Tibial nerve (tissue), 4 donors: ENCODE results near the gene CYS1. TPM values are rescaled to one million over a fixed set of nuclear protein-coding genes. Genes with fewer than 3 reads are reported as not detected.
"Not testable (repeated sequence)": the region's sequence is repeated elsewhere in the genome, so short reads cannot be mapped to it uniquely, and the experiment has no call there.

Source experiments
- DNase-seq, 2 donors: peaks; one replicate each; pipeline ENCODE4 v3.0.0-alpha.2; 2019; ENCODE audit warnings: low spot score in 2 of 2
- H3K27ac ChIP-seq, 4 donors: fragments of 200-600 bp; sonication (generic) in 3 of 4; one replicate each; pipeline ENCODE4 v1.5.1; 2017 to 2019; ENCODE audit warnings: mild to moderate bottlenecking in 1 of 4
- H3K27me3 ChIP-seq, 2 donors: fragments of 200-600 bp; sonication (generic) in 1 of 2; one replicate each; pipeline versions ENCODE4 v1.5.1 to v1.6.0; 2017 to 2019
- H3K36me3 ChIP-seq, 3 donors: fragments of 200-600 bp; sonication (generic); one replicate each; pipeline ENCODE4 v1.5.1; 2018 to 2019
- H3K4me1 ChIP-seq, 4 donors: fragments of 200-600 bp; sonication (generic) in 3 of 4; one replicate each; pipeline ENCODE4 v1.5.1; 2017 to 2019
- H3K4me3 ChIP-seq, 4 donors: fragments of 200-600 bp; sonication (generic) in 3 of 4; one replicate each; pipeline ENCODE4 v1.5.1; 2017 to 2019; ENCODE audit warnings: mild to moderate bottlenecking in 1 of 4, moderate library complexity in 1 of 4
- H3K9me3 ChIP-seq, 4 donors: fragments of 200-600 bp; sonication (generic) in 3 of 4; one replicate each; pipeline ENCODE4 v1.5.1; 2017 to 2019
- CTCF ChIP-seq, 5 experiments: fragments of 200-600 bp in 3 of 5; fragments of 450-650 bp in 2 of 5; sonication (generic) in 3 of 5; IDR thresholded peaks; one replicate each; pipeline ENCODE4 v1.5.1; 2016 to 2019; ENCODE audit warnings: antibody characterized with exemption in 5 of 5, mild to moderate bottlenecking in 3 of 5, moderate library complexity in 2 of 5
- EP300 ChIP-seq, 2 donors: sonication (generic); formaldehyde crosslinking; IDR thresholded peaks; one replicate each; pipeline ENCODE4 v1.6.1; 2017; ENCODE audit warnings: antibody characterized with exemption in 2 of 2, mild to moderate bottlenecking in 1 of 2
- POLR2A ChIP-seq, 2 donors: fragments of 450-650 bp; IDR thresholded peaks; one replicate each; pipeline ENCODE4 v1.6.1; 2017; ENCODE audit warnings: antibody characterized with exemption in 2 of 2, mild to moderate bottlenecking in 2 of 2, moderate library complexity in 2 of 2
- WGBS, 2 donors: methylation state at CpG; one replicate each; pipeline ENCODE4 v1.1.5; 2018; 5-methylcytosine and 5-hydroxymethylcytosine counted together
- total RNA-seq, 4 donors: library from RNA; depleted of rRNA; stranded (reverse); fragments of >200 nt; gene quantifications; one replicate each; pipeline ENCODE4 v1.1.0, GENCODE V29; 2016

CYS1 gene
- total RNA-seq, 4 donors from 2014 or later: 2.7 to 17.5 (median 10.9) TPM

GRCh38 chr2:10120158-10120876 lies 40.1 kb upstream of the CYS1 start:
- Histone ChIP-seq H3K36me3 (no peaks in the 10 kb centered on the region), H3K4me3 (peak overlapping the region; percentile 45 to 75 (median 64)), H3K27me3 (peaks cover 0 to 18% of the 10 kb centered on the region in 2 donors), H3K27ac (peak overlapping the region in 2 of 4 donors; percentile 47 to 60), H3K9me3 (no peaks in the 10 kb centered on the region), H3K4me1 (peaks cover 4 to 44% (median 22%) of the 10 kb centered on the region in 4 donors)
- peak; percentile 85 to 86 for DNase-seq
- TF ChIP-seq EP300 (IDR thresholded peaks at IDR 0.05) (no peak), POLR2A (IDR thresholded peaks at IDR 0.05) (no peak), CTCF (IDR thresholded peaks at IDR 0.05) (peak in 1 of 5 experiments; percentile 41)
- WGBS, 2 donors: 1% methylated on average over 49 to 53 of the region's 60 CpGs

- TF ChIP-seq EP300 (IDR thresholded peaks at IDR 0.05) (no peak), CTCF (IDR thresholded peaks at IDR 0.05) (no peak), POLR2A (IDR thresholded peaks at IDR 0.05) (no peak)
- peaks cover 0 to 18% of the 10 kb centered on the region in 2 donors for H3K27me3 ChIP-seq
- no peak for DNase-seq
- peaks cover 4 to 43% (median 22%) of the 10 kb centered on the region in 4 donors for H3K4me1 ChIP-seq
- no peaks in the 10 kb centered on the region for H3K36me3 ChIP-seq
- H3K9me3 ChIP-seq: no peaks in the 10 kb centered on the region
- WGBS, 2 donors: 73 to 76% methylated on average over 14 of the region's 14 CpGs
- peak overlapping the region; percentile 45 to 75 (median 64) for H3K4me3 ChIP-seq
- peak overlapping the region in 2 of 4 donors; percentile 47 to 60 for H3K27ac ChIP-seq
Measured at GRCh38 chr2:10119601-10120157, 39.5 kb upstream of the CYS1 start.

- TF ChIP-seq POLR2A (IDR thresholded peaks at IDR 0.05) (no peak), EP300 (IDR thresholded peaks at IDR 0.05) (no peak), CTCF (IDR thresholded peaks at IDR 0.05) (no peak)
- no peaks in the 10 kb centered on the region for H3K9me3 ChIP-seq
- H3K27ac ChIP-seq: no peak overlapping the region
- H3K4me1 ChIP-seq: peaks cover 4 to 36% (median 22%) of the 10 kb centered on the region in 4 donors
- 81 to 91% methylated on average over 3 of the region's 3 CpGs for WGBS, 2 donors
- peaks cover 0 to 14% of the 10 kb centered on the region in 2 donors for H3K27me3 ChIP-seq
- H3K4me3 ChIP-seq: no peak overlapping the region
- no peaks in the 10 kb centered on the region for H3K36me3 ChIP-seq
- no peak for DNase-seq
Measured at GRCh38 chr2:10119027-10119325, 38.8 kb upstream of the CYS1 start.

- Histone ChIP-seq H3K27ac (no peak overlapping the region), H3K36me3 (no peaks in the 10 kb centered on the region), H3K4me1 (no peaks in the 10 kb centered on the region), H3K4me3 (no peak overlapping the region), H3K27me3 (no peaks in the 10 kb centered on the region), H3K9me3 (no peaks in the 10 kb centered on the region)
- TF ChIP-seq CTCF (IDR thresholded peaks at IDR 0.05) (no peak), EP300 (IDR thresholded peaks at IDR 0.05) (no peak), POLR2A (IDR thresholded peaks at IDR 0.05) (no peak)
- no peak for DNase-seq
Measured at GRCh38 chr2:10109311-10109710, 29.1 kb upstream of the CYS1 start.

GRCh38 chr2:10104906-10105305 lies 24.7 kb upstream of the CYS1 start:
- not testable (repeated sequence) for H3K4me3 ChIP-seq, H3K4me1 ChIP-seq, H3K36me3 ChIP-seq, H3K27ac ChIP-seq, H3K9me3 ChIP-seq, DNase-seq, H3K27me3 ChIP-seq
